A673 (cell line): ENCODE data around the gene SPSB1.

Experiments used
- EZH2 ChIP-seq: fragments of 200-600 bp; sonication (generic); IDR thresholded peaks from 2 replicates; pipeline ENCODE4 v1.6.1; 2017; ENCODE audit warnings: borderline replicate concordance, low read depth, mild to moderate bottlenecking, mixed read lengths, antibody characterized with exemption, low read length; ENCODE audit not compliant: poor library complexity, severe bottlenecking
- TF ChIP-seq, protein P1 (sequence below): fragments of 300-800, 200-600 bp; sonication (generic); conservative IDR thresholded peaks from 2 replicates; pipeline ENCODE4 v1.5.1; 2017; ENCODE audit warnings: low read depth, mild to moderate bottlenecking, antibody characterized with exemption, low read length, moderate library complexity, mixed read lengths

DNA sequence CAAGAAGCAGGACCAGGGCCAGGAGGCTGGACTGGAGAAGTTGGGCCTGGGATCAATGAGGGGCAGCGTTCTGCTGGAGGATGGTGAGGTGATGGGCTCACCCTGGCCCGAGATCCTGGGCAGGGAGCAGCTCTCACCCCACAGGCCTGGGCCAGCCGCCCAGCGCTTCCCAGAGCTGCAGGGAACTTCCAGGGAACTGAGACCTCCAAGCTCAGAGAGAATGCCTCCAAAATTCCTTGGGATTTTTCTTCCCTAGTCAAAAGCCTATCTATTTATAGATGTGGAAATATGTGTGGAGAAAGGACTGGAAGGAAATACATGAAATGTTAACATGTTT, 121.2 kb downstream of the SPSB1 start:
- TF ChIP-seq, protein P1, sequence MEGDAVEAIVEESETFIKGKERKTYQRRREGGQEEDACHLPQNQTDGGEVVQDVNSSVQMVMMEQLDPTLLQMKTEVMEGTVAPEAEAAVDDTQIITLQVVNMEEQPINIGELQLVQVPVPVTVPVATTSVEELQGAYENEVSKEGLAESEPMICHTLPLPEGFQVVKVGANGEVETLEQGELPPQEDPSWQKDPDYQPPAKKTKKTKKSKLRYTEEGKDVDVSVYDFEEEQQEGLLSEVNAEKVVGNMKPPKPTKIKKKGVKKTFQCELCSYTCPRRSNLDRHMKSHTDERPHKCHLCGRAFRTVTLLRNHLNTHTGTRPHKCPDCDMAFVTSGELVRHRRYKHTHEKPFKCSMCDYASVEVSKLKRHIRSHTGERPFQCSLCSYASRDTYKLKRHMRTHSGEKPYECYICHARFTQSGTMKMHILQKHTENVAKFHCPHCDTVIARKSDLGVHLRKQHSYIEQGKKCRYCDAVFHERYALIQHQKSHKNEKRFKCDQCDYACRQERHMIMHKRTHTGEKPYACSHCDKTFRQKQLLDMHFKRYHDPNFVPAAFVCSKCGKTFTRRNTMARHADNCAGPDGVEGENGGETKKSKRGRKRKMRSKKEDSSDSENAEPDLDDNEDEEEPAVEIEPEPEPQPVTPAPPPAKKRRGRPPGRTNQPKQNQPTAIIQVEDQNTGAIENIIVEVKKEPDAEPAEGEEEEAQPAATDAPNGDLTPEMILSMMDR, result no peak
- no peak for TF ChIP-seq EZH2
